ENCODE measurements around the gene AMBRA1.

Gene AMBRA1

GRCh38 chr11:46555267-46556054, 38.4 kb downstream of the AMBRA1 start:
- Histone ChIP-seq H3K27ac (replicated peaks) (peak overlapping the region; percentile 23), H3K27me3 (ENCODE audit: insufficient read depth, poor library complexity, severe bottlenecking) (no peaks in the 10 kb centered on the region), H3K4me3 (replicated peaks; ENCODE audit: insufficient read depth, low read length) (no peak overlapping the region)
- TF ChIP-seq POLR2AphosphoS5 (IDR thresholded peaks at IDR 0.05; ENCODE audit: low read depth) (no peak), SPI1 (IDR thresholded peaks at IDR 0.05; ENCODE audit: borderline replicate concordance, low read depth) (no peak), REST (IDR thresholded peaks at IDR 0.05; ENCODE audit: insufficient replicate concordance, low read depth) (no peak), CTCF (IDR thresholded peaks at IDR 0.05; ENCODE audit: insufficient read depth, low read length) (no peak), GABPA (IDR thresholded peaks at IDR 0.05; ENCODE audit: low read depth) (no peak)
- DNase-seq (ENCODE audit: low read depth in 1 of 2, low spot score in 1 of 2), result no peak

- peak; percentile 12 to 39 for DNase-seq (ENCODE audit: low read depth in 1 of 2, low spot score in 1 of 2)
- no peak overlapping the region for H3K4me3 ChIP-seq (replicated peaks; ENCODE audit: insufficient read depth, low read length)
- H3K27me3 ChIP-seq (ENCODE audit: insufficient read depth, poor library complexity, severe bottlenecking), result no peaks in the 10 kb centered on the region
- no peak for TF ChIP-seq GABPA (IDR thresholded peaks at IDR 0.05; ENCODE audit: low read depth)
- no peak for TF ChIP-seq SPI1 (IDR thresholded peaks at IDR 0.05; ENCODE audit: borderline replicate concordance, low read depth)
- TF ChIP-seq CTCF (IDR thresholded peaks at IDR 0.05; ENCODE audit: insufficient read depth, low read length), result no peak
- TF ChIP-seq REST (IDR thresholded peaks at IDR 0.05; ENCODE audit: insufficient replicate concordance, low read depth), result no peak
- no peak for TF ChIP-seq POLR2AphosphoS5 (IDR thresholded peaks at IDR 0.05; ENCODE audit: low read depth)
- peak overlapping the region; percentile 23 for H3K27ac ChIP-seq (replicated peaks)
These were observed 39.3 kb downstream of the AMBRA1 start for GRCh38 chr11:46554213-46555147.

GRCh38 chr11:46553814-46554212, 40.0 kb downstream of the AMBRA1 start:
- TF ChIP-seq SPI1 (IDR thresholded peaks at IDR 0.05; ENCODE audit: borderline replicate concordance, low read depth) (no peak), GABPA (IDR thresholded peaks at IDR 0.05; ENCODE audit: low read depth) (no peak), POLR2AphosphoS5 (IDR thresholded peaks at IDR 0.05; ENCODE audit: low read depth) (no peak), CTCF (IDR thresholded peaks at IDR 0.05; ENCODE audit: insufficient read depth, low read length) (no peak), REST (IDR thresholded peaks at IDR 0.05; ENCODE audit: insufficient replicate concordance, low read depth) (no peak)
- Histone ChIP-seq H3K27ac (replicated peaks) (peak overlapping the region; percentile 23), H3K27me3 (ENCODE audit: insufficient read depth, poor library complexity, severe bottlenecking) (no peaks in the 10 kb centered on the region), H3K4me3 (replicated peaks; ENCODE audit: insufficient read depth, low read length) (no peak overlapping the region)
- no peak for DNase-seq (ENCODE audit: low read depth in 1 of 2, low spot score in 1 of 2)
